Activated naive CD8-positive, alpha-beta T cell (primary cell): ENCODE data around the gene KRT74.

Experiments used
- H3K27ac Mint-ChIP-seq: one replicate; pipeline ENCODE4 v1.8.0; 2021; ENCODE audit warnings: mixed read lengths
- H3K27me3 Mint-ChIP-seq: one replicate; pipeline ENCODE4 v1.8.0; 2021; ENCODE audit warnings: mixed read lengths
- H3K36me3 Mint-ChIP-seq: one replicate; pipeline ENCODE4 v1.8.0; 2021; ENCODE audit warnings: mixed read lengths
- H3K4me1 Mint-ChIP-seq: one replicate; pipeline ENCODE4 v1.8.0; 2021; ENCODE audit warnings: low read depth, mixed read lengths
- H3K4me3 Mint-ChIP-seq: one replicate; pipeline ENCODE4 v1.8.0; 2021; ENCODE audit warnings: mild to moderate bottlenecking, mixed read lengths
- H3K9me3 Mint-ChIP-seq: one replicate; pipeline ENCODE4 v1.8.0; 2021; ENCODE audit warnings: low read depth, mixed read lengths

The KRT74 gene

DNA sequence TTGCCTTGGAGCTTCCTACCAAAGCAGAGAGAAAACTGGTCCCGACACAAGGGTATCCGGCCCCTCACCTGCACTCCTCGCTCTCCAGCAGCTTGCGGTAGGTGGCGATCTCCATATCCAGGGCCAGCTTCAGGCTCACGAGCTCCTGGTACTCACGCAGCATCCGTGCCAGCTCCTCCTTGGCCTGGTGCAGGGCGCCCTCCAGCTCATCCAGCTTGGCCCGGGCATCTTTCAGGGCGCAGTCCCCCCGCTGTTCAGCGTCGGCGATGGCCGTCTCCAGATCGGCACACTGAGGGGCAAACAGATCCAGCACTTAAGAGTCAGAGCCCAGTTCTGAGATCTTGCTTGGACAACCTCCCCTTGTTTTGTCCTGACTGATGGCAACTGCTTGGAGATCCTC, 13.9 kb upstream of the KRT74 start:
- H3K4me1 Mint-ChIP-seq, result peaks cover 77% of the 10 kb centered on the region
- H3K4me3 Mint-ChIP-seq, result no peak overlapping the region
- H3K9me3 Mint-ChIP-seq, result no peaks in the 10 kb centered on the region
- peaks cover 5% of the 10 kb centered on the region for H3K36me3 Mint-ChIP-seq
- no peak overlapping the region for H3K27ac Mint-ChIP-seq
- H3K27me3 Mint-ChIP-seq, result no peaks in the 10 kb centered on the region

DNA sequence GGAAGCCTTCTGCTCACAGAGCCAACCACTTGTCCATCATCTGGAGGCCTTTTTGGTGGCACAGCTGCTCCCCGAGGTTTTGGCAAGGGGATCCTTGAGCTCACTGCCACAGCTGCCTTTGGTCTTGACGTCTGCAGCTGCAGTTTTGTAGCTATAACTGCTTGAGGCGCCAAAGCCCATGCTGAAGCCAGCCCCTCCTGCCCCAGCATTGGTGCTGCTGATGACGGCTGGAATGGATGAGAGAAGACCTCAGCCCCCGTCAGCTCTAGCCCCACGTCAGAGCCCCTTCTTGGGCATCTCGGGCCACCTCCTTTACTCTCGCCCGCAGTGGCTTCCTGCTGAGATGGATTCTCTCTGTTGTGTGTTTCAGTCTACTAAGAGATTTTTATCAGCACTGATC, 12.3 kb upstream of the KRT74 start:
- Mint-ChIP-seq H3K27me3 (no peaks in the 10 kb centered on the region), H3K27ac (peak overlapping the region; percentile 36), H3K36me3 (no peaks in the 10 kb centered on the region), H3K9me3 (no peaks in the 10 kb centered on the region), H3K4me3 (no peak overlapping the region), H3K4me1 (peaks cover 64% of the 10 kb centered on the region)

DNA sequence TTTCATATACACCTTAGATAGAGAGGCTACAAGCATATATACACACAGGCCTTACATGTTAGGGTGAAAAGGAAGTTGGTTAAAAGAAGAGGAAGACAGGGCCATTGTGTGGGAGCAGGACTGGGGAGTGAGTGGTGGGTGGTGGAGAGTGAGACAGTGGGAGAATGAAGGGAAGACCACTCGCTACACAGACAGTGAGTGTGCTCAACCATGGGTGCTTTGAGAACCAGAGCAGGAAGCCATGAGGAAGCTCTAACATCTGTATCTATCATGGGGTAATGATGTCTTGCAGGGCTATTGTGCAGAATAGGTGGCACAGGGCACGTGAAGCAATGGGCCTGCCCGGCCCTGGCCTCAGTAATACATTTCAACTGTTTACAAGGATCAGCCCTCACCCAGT, 11.4 kb upstream of the KRT74 start:
- H3K27ac Mint-ChIP-seq, result peak overlapping the region; percentile 13
- no peaks in the 10 kb centered on the region for H3K9me3 Mint-ChIP-seq
- H3K27me3 Mint-ChIP-seq, result no peaks in the 10 kb centered on the region
- H3K4me3 Mint-ChIP-seq, result no peak overlapping the region
- no peaks in the 10 kb centered on the region for H3K36me3 Mint-ChIP-seq
- H3K4me1 Mint-ChIP-seq, result peaks cover 64% of the 10 kb centered on the region

DNA sequence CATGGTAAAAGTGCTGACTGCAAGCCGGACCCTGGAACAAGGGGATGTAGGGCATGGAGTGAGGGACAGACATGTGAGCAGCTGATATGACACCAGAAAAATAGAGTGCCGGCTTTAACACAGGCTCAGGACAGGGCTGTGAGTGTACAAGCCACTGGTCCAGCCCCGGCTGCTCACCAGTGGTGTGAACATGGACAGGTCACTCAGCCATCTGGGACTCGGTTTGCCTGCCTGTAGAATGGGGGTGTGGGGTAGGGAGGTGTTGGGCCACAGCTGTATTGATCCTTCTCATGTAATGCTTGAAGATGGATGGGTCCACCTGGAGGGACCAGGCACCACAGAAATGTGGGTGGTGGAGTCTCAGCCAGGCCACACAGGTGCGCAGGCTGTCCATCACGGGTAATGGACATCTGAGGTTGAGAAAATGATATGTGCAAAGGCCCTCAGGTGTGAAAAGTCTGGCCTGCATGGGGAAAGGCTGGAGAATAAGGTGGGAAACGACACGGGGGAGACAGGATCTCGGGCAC, 10.6 kb upstream of the KRT74 start:
- Mint-ChIP-seq H3K4me1 (peaks cover 58% of the 10 kb centered on the region), H3K36me3 (no peaks in the 10 kb centered on the region)

DNA sequence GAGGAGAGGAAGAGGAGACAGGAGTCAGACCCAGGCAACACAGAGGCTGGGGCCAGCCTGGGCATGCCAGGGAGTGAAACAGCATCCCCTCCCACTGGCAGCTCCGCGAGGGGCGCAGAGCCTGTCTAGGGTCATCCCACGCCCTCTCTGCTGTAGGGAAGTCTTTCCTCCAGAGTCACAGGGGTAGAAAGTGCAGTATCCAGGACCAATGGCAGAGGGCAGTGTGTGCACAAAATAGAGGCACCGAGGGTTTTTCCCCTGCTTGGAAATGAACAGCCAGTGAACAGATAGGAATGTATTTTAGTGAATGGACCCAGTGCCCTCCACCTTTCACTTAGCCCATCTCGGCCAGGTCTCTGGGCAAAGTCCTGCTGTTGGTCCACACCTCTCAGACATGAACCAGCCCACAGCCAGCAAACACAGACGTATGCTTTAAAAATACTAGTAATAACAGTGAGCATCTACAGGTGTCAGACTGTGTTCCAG, 9.4 kb upstream of the KRT74 start:
- no peaks in the 10 kb centered on the region for H3K27me3 Mint-ChIP-seq
- no peaks in the 10 kb centered on the region for H3K9me3 Mint-ChIP-seq
- no peak overlapping the region for H3K4me3 Mint-ChIP-seq
- H3K27ac Mint-ChIP-seq, result no peak overlapping the region
- no peaks in the 10 kb centered on the region for H3K36me3 Mint-ChIP-seq
- H3K4me1 Mint-ChIP-seq, result peaks cover 52% of the 10 kb centered on the region

More for the DNA sequence above, 10.6 kb upstream of the KRT74 start:
- Mint-ChIP-seq H3K9me3 (no peaks in the 10 kb centered on the region), H3K27ac (no peak overlapping the region), H3K4me3 (no peak overlapping the region), H3K27me3 (no peaks in the 10 kb centered on the region)

DNA sequence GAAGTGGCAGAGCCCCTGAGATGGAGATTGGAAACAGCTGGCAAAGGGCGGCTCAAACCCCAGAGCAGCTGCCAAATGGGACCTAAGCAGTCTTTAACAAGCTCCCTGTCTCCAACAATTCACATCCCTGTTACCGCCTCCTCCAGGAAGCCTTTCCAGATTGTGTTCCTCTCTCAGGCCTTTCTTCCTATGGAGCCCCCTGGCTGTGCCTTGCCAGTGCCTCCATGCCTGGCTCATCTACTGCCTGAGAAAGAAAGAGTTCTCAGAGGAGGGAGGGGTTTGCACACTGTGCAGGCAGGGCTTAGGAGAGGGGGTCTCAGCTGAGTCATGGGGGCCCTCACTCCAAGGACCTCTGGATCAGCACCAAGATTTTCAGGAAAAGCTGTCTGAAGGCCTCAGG, 8.8 kb upstream of the KRT74 start:
- H3K27me3 Mint-ChIP-seq, result no peaks in the 10 kb centered on the region

DNA sequence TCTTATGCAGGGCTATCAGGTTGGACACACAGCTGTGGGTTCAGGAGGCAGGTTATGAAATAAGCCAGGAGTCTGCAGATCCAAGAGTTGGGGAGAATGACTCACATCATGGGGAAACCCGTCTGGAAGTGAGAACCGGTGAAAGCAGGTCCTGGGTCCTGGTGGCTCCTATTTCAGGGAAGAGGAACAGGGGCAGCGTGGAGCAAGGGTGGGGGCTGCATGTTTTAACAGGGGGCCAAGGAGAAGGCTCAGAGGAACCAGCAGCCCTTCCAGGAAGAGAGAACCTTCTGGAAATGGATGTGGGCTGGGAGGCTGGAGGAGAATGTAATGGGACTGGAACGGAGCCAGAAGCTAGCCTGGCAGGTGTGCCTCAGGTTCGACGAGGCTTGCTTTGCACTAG, 7.8 kb upstream of the KRT74 start:
- H3K4me1 Mint-ChIP-seq, result peaks cover 39% of the 10 kb centered on the region
- no peak overlapping the region for H3K27ac Mint-ChIP-seq
- no peaks in the 10 kb centered on the region for H3K36me3 Mint-ChIP-seq

More for the DNA sequence above, 8.8 kb upstream of the KRT74 start:
- Mint-ChIP-seq H3K4me1 (peaks cover 49% of the 10 kb centered on the region), H3K36me3 (no peaks in the 10 kb centered on the region), H3K4me3 (no peak overlapping the region), H3K9me3 (no peaks in the 10 kb centered on the region), H3K27ac (no peak overlapping the region)

DNA sequence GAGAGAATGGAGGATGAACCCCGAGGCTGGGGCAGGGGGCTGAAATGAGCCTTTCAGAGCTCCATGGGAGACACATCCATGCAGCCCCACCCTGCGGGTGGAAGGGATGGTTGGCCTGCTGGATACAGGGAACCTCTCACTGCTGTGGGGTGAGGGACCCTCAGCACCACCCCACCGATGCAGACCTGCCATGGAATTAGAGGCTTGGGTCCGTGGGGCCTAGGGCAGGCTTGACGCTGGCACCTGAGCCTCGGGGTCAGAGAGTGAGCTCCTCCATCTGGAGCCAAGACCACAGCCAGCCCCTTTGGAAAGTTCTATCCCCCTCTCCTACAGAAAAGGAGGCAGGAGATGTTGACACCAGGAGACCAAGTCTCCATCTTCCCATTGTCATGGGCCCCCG, 7.4 kb upstream of the KRT74 start:
- no peak overlapping the region for H3K27ac Mint-ChIP-seq
- H3K4me3 Mint-ChIP-seq, result no peak overlapping the region
- H3K36me3 Mint-ChIP-seq, result no peaks in the 10 kb centered on the region
- H3K4me1 Mint-ChIP-seq, result peaks cover 35% of the 10 kb centered on the region
- no peaks in the 10 kb centered on the region for H3K9me3 Mint-ChIP-seq
- H3K27me3 Mint-ChIP-seq, result no peaks in the 10 kb centered on the region

More for the DNA sequence above, 7.8 kb upstream of the KRT74 start:
- H3K9me3 Mint-ChIP-seq, result no peaks in the 10 kb centered on the region
- H3K4me3 Mint-ChIP-seq, result no peak overlapping the region
- no peaks in the 10 kb centered on the region for H3K27me3 Mint-ChIP-seq

DNA sequence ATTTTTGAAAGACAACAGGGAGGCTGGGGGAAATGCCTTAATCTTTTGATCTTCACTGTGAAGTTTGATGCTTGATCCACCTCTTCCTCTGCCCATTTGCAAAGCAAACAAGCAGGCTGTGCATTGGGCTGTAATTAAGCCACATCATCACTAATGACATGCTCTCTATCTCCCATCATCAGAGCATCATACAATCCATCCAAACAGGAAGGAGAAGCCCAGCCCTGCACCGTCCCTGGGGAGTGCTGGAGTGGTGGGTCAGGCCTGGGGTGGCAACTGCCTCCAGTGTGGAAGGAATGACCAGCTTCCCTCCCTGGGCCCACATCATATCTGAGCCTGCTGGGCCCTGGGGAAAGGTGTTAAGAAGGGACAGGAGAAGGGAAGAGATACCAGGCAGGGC, 6.9 kb upstream of the KRT74 start:
- no peak overlapping the region for H3K4me3 Mint-ChIP-seq
- peaks cover 30% of the 10 kb centered on the region for H3K4me1 Mint-ChIP-seq
- no peaks in the 10 kb centered on the region for H3K27me3 Mint-ChIP-seq
- no peaks in the 10 kb centered on the region for H3K9me3 Mint-ChIP-seq
- no peaks in the 10 kb centered on the region for H3K36me3 Mint-ChIP-seq
- no peak overlapping the region for H3K27ac Mint-ChIP-seq

DNA sequence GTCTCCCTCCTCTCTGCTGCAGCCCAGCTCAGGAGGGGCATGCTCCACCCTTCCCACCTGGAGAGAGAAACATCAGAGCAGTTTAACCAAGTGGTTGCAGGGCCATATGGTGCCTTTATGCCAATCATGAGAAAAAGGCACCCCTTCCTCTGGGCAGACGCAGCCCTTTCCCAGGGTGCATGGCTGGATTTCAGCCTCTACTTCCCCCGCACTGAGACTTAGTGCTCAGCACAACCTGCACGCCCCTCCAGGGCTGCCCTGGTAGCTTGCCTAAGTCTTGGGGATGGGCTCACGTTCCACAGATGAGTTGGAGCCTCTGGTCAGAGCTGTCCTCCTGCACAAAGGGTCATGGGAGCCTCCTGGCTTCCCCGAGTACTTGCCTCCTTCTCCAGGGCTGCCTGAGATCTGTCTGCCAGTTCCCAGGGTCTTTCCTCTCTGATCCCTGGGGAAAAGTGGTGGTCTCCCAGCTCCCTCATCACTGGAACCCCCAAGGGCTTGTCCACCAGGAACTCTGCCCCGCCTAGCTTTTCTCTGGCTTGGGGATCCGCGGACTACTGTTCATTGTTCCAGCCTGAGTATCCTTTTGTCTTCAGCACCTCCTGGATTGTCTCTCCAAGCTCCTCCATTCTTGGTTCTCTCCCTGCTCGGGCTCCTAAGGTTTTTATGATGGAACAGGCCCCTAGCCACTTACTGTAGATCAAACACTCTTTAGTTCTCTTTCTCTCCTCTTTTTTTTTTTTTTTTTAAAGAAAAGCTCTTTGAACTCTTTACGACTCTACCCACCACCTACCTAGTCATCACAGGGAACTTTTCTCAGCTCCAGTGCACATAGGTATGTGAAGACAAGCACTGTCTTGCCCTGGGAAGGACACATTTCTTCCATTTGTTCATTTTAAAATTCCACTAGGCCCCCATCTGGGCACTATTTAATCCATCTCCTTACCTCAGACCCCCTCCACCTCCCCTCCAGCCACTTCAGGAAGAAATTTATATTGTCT, 6.1 kb upstream of the KRT74 start:
- Mint-ChIP-seq H3K27ac (no peak overlapping the region), H3K4me3 (no peak overlapping the region), H3K27me3 (no peaks in the 10 kb centered on the region)

DNA sequence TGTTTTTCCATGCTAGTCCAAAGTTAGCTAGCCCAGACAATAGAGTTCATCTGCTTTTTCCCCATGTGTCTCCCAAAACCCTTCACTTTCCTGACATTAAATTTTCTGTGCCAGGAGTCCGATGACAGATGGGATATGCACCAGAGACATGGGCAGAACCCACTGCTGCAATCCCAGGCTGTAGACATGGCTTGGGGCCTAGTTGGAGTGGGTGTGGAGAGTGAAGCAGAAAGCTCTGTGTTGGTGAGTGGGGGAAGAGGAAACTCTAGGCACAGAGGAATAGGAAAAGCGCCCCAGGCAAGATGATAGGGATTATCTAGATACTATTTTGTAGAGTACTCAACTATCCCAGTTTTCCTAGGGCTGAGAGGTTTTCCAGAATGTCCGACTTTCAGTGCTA, 4.8 kb upstream of the KRT74 start:
- Mint-ChIP-seq H3K4me1 (peaks cover 19% of the 10 kb centered on the region), H3K9me3 (no peaks in the 10 kb centered on the region), H3K4me3 (no peak overlapping the region), H3K36me3 (no peaks in the 10 kb centered on the region), H3K27me3 (no peaks in the 10 kb centered on the region), H3K27ac (no peak overlapping the region)

More for the DNA sequence above, 6.1 kb upstream of the KRT74 start:
- Mint-ChIP-seq H3K36me3 (no peaks in the 10 kb centered on the region), H3K9me3 (no peaks in the 10 kb centered on the region), H3K4me1 (peaks cover 24% of the 10 kb centered on the region)

DNA sequence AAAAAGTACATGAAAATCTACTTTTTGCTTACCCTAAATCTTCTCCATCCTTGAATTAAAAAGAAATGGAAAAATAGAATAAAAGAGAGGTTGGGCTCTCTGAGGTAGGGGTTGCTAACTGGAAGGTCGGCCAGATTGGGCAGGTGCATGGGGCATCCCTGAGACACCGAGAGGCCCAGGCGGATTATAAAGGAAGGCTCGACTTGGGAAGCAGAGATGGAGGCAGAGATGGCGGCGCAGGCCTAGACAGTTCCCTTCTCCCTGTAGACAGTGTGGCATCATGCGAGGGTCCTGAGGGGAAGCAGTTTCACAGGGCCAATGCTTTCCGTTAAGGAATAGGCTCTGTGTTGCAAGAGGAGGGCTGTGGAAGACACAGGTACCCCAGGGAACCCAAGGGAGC, 3.7 kb upstream of the KRT74 start:
- peaks cover 10% of the 10 kb centered on the region for H3K4me1 Mint-ChIP-seq
- no peaks in the 10 kb centered on the region for H3K27me3 Mint-ChIP-seq
- no peaks in the 10 kb centered on the region for H3K36me3 Mint-ChIP-seq
- H3K4me3 Mint-ChIP-seq, result no peak overlapping the region
- H3K27ac Mint-ChIP-seq, result no peak overlapping the region
- H3K9me3 Mint-ChIP-seq, result no peaks in the 10 kb centered on the region

DNA sequence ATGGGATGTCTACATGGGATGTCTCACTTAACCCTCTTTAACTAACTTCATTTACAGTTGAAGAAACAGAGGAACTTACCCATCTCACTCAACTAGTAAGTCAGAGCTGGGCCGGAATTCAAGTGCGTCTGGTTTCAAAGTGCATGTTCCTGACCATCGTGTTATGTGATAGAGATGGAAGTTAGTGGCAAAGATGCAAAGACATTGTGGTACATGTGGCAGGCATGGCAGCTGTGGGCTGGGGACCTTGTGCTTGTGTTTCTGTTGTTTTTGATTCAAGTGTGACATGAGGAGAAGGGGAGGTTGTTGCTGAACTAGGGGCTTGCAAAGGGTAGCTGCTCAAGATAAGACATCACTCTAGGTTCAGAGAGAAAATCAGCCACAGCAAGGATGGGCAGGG, 2.3 kb upstream of the KRT74 start:
- H3K27ac Mint-ChIP-seq, result no peak overlapping the region
- no peaks in the 10 kb centered on the region for H3K9me3 Mint-ChIP-seq
- H3K4me3 Mint-ChIP-seq, result no peak overlapping the region
- H3K36me3 Mint-ChIP-seq, result no peaks in the 10 kb centered on the region
- peaks cover 10% of the 10 kb centered on the region for H3K4me1 Mint-ChIP-seq
- no peaks in the 10 kb centered on the region for H3K27me3 Mint-ChIP-seq

DNA sequence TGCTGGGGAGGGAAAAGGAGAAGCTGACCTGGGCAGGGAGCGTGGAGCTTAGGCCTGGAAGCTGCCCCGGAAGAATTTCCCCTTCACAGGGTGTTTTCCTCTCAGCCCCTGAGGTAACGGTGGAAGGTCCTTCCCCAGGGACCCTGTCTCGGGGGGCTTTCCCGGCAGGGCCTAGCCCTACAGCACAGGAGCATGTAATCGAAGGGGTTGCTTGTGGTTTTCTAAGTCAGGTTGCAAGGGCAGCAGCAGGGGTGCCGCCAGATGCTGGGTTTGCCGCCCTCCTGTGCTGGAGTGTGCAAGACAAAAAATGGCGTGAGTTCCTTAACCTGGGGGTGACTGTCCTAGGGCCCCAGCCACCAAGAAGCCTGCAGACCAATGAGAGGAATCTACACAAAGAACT, 1.6 kb upstream of the KRT74 start:
- Mint-ChIP-seq H3K36me3 (no peaks in the 10 kb centered on the region), H3K4me3 (no peak overlapping the region), H3K4me1 (peaks cover 6% of the 10 kb centered on the region), H3K27ac (no peak overlapping the region), H3K27me3 (no peaks in the 10 kb centered on the region), H3K9me3 (no peaks in the 10 kb centered on the region)

DNA sequence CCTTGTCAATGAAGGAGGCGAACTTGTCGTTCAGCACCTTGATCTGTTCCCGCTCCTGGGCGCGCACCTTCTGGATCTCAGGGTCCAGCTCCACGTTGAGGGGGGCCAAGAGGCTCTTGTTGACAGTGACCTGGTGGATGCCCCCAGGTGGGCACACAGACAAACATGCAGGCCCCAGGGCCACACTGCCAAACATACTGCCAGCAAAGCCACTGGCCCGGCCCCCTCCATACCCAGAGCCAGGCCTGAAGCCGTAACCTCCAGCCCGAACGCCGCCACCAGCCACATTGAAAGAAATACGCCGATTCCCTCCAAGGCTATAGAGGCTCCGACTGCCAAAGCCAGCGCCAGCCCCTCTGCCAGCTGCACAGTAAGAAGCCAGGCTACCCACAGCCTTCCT, 337 bp downstream of the KRT74 start:
- peaks cover 2% of the 10 kb centered on the region for H3K4me1 Mint-ChIP-seq
- no peaks in the 10 kb centered on the region for H3K9me3 Mint-ChIP-seq
- H3K27me3 Mint-ChIP-seq, result peaks cover under 1% of the 10 kb centered on the region
- H3K27ac Mint-ChIP-seq, result no peak overlapping the region
- H3K36me3 Mint-ChIP-seq, result no peaks in the 10 kb centered on the region
- H3K4me3 Mint-ChIP-seq, result no peak overlapping the region
